Amygdala (tissue), 56 donors: ENCODE results near the gene DENND1B.
A peak's percentile ranks its signal among the peaks of the same experiment; 100 is the strongest.
"Not testable (repeated sequence)": the region's sequence is repeated elsewhere in the genome, so short reads cannot be mapped to it uniquely, and the experiment has no call there.

Experiments used
- DNase-seq, 56 donors: peaks; one replicate each; lab custom pipeline; 2025; lab: John Stamatoyannopoulos, UW

Gene DENND1B

DNA sequence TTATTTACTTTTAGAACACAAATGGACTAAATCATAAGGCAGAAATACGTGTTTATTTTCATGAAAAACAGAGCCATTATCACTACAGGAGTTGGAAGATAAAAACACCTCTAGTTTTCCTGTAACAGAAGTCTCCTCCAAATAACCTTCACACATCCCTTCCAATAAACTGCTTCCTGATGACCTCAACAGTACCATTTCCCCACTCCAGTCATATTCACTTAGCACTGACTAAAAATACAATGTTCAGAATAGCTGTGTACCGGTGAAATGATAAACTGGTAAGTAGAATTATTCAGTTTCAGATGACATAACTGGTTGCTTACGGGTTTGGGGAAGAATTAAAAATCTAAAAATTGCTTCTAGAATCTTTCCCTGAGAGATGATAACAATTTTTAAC lies 137.9 kb downstream of the DENND1B start:
- no peak for DNase-seq

DNA sequence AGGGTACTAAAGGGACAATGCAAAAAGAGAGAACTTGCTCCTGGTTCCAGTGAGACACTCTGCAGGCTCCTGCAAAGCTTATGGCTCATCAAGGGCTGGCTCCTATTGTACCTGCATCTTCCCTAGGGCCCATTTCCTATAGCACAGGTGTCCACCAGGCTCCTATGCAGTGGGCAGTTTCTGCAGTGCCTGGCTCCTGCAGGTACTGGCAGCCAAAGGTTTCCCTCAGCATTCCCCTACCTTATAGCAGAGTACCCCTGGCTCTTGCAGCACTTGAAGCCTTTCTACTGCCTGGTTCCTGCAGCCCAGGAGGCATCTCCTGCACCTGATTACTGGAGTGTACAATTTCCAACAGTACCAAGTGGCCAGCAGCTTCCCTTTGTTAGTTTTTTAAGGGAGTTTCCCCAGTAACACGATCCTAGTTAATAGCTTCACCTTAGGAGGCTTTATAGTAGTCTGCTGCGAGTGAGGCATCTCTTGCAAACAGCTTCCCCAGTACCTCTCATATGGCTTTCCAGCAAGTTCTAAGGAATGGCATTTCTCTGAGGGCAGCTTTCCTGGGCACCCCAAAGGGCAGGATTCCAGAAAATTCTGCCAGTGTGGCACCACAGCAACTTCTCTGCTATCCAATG lies 141.7 kb downstream of the DENND1B start:
- DNase-seq, result no peak

DNA sequence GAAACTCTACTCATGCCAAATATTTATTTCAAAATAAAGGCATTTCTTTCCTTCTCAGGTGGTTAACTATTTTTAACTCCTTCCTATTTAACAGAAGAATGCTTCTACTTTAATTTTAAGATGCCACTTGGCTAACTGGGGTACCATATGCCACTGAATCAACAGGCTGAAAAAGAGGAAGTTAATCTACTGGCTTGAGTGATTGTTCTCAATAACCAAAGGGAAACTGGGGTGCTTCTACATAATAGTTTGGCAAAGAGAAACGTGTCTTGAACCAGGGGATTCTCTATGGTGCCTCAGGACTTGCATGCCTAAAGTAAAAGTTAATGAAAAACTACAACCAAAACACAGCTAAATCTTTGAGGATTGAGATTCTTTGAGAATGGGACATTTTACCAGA lies 142.6 kb downstream of the DENND1B start:
- no peak for DNase-seq

DNA sequence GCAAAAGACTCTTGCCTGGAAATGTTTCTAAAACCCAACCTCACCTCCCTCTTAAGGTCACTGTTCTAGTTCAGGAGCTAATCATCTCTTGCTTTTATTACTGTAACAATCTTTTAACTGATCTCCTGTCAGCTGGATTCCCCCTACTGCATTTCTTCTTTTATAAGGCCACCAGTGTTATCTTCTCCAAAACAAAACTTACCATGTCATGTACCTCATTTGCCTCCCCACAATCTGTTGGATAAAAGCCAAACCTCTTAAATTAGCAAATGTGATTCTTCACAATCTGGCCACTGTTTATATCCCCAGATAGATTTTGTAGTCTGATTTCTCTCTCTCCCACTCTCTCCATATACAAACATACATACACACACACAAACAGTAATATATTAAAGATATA lies 143.3 kb downstream of the DENND1B start:
- no peak for DNase-seq

DNA sequence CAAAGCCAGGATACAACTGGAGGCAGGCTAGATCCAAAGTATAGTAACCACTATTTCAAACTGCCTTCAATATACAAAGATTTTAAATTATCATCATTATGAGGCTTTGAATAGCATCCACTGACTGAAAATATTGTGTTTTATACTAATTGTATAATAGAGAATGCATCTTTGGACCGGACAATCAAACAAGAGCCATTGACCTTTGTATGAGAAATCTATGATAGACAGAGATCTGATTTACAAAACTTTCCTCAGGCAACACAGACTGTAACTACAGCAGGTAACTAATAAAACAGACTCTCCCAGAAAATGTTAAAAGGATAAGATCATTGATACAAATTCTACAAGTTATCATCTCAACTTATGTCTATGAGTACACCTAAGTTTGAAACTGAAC lies 152.9 kb downstream of the DENND1B start:
- no peak for DNase-seq

DNA sequence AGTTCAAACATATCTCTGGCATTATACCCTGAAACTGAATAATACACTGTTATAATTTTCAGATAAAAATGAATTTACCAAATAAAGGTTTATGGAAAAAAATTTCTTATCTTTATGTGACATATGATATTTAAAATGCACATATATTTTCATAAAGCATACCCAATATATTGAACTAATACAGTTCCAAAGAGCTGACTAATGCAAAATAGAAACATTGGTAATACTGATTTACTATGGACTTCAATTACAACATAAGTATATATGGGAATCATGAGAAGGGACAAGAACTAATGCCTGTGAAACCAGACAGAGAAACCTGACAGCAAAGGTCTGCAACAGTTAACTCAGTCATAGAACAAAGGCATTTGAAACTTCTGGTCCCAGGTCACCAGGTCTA lies 153.5 kb downstream of the DENND1B start:
- no peak for DNase-seq

DNA sequence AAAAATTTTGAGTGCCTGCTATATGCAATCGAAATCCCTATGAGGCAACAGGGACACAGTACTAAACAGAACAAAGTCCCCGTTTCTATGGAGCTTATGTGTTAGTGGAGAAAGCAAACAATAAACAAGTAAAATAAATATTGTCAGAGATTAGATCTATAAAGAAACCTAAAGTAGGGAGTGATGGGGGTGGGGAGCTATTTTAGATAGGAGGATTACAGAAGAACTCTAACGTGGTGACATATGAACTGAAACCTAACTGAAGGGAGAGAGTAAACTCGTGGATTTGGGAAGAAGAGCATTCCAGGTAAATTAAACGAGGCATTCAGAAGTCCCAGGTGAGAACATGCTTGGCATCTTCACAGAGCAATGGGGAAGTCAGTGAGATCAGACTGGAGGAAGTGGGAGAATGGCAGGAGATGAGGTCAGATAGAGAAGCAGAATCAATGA lies 154.5 kb downstream of the DENND1B start:
- DNase-seq, result no peak

DNA sequence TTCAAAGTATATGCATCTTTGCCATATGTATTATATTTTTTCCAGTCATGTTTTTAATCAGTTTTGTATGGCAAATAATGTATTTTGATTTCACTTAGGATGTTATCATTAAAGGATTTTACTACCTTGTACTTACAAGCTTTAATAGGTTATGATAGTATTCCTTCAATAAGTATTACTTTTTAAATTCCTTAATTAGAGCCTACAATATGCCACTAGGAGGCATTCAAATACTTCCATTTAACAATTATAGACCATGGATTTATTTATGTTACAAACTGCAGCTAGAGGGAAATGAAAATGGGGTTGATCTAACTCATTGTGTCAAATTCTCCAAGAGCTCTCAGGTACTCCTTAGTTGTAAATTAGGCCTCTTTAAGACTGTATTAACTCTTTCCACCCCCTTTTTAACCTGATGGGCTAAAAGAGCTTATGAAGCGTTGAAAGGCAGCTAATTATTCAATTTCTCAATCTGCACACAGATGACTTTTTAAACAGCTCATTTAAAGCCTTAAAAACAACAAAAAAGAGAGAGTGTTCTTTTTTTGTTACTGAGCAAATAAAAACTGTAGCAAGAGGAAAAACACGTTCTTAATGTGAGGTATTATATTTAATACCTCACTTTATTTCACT lies 156.2 kb downstream of the DENND1B start:
- DNase-seq, result no peak

DNA sequence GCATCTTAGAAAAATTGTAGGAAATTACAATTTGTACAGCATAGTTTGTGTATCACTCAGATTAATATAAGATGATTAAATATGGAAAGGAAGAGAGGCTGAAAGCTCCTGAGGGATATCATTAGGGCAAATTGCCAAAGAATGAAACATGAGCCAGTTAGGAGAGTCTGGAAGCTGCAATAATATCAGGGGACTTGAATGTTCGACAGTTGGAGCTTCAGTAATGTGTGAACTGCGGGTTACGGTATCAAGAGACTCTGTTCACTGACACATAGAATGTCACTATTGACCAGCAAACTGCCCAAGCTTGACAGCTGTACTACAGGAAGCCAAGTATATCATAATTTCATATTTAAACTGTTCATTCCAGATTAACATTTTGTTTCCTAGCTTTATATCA lies 157.2 kb downstream of the DENND1B start:
- DNase-seq, result no peak

DNA sequence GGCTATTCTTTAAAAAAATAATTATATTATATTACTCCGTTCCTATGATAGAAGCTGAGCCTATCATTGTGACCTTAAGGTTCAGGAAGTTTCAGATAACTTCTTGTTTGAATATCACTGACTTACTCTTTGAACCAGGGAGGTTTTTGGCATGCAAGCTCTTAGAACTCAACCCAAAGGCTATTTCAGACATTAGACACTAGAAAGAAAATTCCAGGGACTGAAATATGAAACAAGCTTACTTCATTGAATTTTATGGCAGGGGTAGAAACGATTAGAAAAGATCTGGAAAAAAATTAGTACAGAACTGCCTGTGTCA lies 159.6 kb downstream of the DENND1B start:
- DNase-seq, result no peak

DNA sequence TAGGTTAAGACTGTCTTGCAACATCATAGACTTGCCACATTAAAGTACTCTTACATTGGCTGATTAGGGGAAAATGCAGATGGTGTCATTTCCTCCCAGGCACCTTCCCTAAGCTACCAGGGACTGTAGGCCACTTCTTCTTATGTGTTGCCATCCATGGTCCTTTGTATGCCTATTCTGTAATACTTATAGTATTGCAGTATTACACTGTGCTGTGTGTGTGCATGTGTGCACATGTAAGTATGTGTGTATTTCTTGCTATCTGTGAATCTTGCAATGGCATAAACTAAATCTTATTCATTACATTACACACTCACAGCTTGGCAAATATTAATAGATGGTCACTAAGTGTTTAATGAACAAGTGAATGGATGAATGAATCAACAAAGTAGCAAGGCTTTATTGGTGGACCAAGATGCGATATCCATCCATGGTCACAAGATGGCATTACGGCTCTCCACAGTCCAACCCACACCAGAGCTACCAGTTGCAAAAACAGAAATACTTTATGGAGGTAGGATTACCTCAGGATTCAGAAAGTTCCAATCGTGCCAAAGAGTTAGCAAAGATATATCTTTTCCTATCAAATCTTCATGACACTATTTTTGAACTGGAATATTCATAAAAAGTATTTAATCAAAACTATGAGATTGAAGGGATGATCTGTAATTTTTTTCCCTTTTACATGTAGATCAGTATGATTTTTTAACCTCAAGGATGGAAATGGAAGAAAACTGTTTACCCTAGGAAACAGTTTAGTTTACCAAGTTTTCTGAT lies 160.2 kb downstream of the DENND1B start:
- peak in 6 of 56 donors; percentile 1 to 19 (median 4) for DNase-seq

DNA sequence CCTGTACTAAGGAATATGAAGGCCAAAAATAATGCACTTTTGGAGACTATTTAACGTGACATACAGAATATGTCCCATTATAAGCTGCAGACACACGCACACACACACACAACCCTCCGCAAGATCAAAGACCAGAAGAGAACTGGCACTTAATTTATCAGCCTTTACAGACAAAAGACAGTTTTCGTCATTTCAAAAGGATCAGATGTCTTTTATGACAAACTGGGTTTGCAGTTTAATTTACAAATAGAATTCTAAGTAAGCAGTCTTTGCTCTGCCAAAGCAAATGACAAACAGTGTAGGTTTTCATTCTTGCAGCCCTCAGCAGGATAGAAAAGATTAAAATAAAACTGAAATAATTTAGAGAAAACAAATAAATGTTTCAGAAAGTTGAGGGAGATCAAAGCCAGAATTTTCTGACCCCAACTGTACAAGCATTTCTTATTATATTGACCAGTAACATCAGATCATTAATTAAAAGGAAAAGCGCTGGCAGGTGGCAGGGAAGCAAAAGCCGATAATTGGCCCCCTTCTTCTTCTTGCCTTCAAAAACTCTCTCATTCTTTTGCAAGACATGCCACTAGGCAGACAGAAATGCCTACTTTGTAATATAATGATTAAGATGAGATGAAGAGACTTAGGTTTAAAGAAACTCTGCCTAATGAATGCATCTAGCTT lies 169.0 kb downstream of the DENND1B start:
- no peak for DNase-seq

DNA sequence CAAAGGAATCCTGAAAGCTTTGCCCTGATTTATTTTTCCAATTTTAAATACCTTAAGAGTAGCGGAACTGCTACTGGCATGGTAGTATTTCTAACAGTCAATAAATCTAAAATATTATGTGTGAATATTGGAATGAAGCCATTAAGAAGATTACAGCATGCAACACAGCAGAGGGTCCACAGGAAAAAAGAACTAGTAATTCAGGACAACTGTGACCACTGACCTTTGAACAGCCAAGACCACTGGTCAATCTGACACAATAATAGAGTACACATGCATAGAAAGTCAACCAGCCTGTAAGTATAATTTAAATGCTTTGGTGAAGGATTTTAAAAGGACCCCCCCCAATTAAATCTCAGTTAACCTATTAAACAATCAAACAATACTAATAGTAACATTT lies 171.0 kb downstream of the DENND1B start:
- DNase-seq, result no peak

DNA sequence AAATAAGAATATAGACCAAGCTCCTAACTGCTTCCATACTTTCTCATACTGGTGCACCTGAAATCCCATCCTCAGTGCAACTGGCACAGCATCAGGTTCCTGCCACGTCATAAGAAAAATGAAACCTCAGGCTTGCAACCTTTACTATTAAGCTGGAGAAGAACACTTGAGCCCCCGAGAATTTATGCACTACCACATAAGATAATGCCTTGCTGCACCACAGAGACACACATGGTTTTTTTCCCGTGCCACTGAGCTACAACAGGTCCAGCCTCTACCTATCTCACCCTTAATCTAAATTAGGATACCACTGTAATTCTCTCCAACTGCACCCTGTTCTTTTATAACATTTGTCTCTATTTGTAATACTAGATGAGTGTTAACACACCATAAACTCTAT lies 174.5 kb downstream of the DENND1B start:
- no peak for DNase-seq

DNA sequence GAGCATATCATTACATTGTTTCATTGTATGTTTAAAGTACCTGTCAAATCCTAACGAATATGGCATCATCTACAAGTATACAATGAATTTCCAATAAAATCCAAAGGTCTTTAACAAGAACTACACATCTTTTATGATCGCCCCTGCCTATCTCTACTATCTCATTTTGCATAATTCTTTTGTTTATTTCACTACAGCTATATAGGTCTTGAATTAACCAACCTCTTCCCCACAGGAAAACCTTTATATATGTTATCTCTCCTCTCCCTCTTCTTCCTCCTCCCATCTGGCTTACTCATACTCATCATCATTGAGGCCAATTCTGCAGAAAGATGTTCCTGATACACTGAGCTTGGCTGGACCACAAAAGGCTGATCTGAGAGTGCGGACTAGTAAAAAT lies 175.5 kb downstream of the DENND1B start:
- DNase-seq, result no peak

DNA sequence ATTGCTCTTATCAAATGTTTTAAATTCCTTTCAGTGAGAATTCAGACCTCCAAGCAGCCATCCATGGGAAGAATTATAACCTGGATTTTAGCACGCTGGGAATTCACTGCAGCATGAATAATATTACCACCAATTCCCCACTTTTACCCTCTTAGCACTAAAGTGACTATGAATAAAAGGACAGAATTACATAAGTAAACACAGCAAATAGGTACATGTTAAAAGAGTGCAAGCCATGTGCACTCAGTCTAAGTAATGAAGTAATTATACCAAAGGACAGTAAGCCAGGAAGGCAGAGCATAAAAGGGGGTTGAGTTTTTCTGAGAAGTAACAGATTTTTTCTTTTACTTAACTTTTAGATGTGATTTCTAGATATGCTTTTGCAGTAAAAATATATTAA lies 176.3 kb downstream of the DENND1B start:
- DNase-seq, result no peak

DNA sequence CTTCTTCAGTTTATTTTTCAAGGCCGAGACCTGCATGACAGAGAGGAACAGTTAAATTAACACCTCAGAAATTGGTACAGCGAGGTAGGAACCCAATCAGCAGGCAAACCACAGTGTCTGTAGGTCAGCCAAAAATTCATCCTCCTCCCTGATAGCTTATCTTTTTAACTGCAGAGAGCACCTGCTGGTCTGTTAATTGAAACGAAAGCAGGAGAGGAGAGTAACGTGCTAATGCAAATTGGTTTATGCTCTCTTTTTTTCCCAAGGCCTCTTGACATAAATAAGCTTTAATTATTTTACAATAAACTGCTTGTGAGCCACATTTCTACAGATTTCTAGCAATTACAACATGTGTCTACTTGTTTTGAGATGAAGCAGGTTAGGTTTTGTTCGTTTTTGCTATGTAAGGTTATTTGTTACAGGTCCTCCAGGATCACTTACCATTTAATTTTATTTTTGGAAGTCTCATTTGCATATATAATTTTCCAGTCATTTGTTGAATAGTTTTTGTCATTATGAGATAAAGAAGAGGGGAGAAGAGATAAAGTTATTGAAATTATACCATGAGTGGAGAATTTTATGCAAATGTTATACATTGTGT lies 179.9 kb downstream of the DENND1B start:
- DNase-seq, result no peak

DNA sequence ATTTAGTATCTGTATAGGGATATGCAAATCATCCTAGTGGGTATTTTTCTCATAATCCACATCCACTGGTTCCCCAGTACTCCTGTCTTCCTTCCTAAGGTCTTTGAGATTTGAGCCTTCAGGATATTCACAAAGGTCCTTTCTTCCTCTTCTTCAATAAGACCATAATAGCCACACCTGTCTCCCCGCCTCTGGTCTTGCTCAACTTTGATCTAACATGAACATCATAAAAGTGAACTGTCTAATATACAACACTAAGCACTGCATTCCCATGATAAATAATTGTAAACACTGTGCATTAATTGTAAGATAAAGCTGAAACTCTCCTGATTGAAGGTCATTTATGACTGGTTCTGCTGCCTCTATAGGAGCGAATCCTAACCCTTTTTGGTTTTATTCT lies 184.6 kb downstream of the DENND1B start:
- no peak for DNase-seq

DNA sequence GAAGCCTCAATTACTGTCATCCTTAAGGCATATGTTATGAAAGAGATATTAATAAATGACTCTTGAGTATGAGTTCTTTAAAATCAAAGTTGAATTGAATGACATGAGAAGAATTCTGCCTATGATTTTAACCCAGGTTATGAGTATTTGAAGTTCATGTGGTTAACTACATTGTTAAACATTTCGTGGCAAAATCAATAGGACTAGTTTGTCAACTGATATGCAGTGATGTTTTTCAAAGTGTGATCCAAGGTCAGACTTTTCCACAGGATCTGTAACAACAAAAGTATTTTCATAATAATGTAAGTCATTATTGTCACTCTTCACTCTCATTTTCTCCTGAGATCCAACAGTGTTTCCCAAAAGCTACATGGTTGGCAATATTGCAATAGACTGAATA lies 189.5 kb downstream of the DENND1B start:
- DNase-seq, result no peak

DNA sequence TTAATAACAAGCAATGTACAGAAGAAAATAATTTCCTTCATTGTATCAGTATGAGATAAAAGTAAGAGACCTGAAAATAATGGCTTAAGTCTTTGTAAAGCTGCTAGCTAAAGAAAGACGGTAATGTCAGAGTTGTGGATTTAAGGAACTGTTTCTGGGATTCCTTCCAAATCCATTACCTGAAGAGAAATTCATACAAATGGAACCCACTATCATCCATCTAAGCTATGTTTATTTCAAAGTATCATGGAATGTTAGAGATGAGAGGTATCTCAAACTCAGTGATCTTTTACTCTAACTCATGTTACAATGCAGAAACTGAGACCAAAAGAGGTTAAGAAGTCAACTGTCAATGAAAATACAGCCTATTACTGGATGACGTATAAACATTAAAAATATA lies 197.7 kb downstream of the DENND1B start:
- no peak for DNase-seq

DNA sequence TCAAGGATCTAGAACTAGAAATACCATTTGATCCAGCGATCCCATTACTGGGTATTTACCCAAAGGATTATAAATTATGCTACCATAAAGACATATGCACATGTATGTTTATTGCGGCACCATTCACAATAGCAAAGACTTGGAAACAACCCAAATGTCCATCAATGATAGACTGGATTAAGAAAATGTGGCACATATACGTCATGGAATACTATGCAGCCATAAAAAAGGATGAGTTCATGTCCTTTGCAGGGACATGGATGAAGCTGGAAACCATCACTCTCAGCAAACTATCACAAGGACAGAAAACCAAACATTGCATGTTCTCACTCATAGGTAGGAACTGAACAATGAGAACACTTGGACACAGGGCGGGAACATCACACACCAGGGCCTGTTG lies 199.7 kb downstream of the DENND1B start:
- not testable (repeated sequence) for DNase-seq
